Rectal smooth muscle tissue (tissue), 1 donor: ENCODE data around the gene SYTL3.

Experiments
- H3K27ac ChIP-seq: one replicate; pipeline ENCODE4 v1.7.0; 2013; ENCODE audit warnings: low read depth, low read length, inconsistent platforms
- H3K27me3 ChIP-seq: one replicate; pipeline ENCODE4 v1.7.0; 2013; ENCODE audit warnings: low read length; ENCODE audit not compliant: control insufficient read depth, insufficient read depth
- H3K36me3 ChIP-seq: one replicate; pipeline ENCODE4 v1.7.0; 2013; ENCODE audit warnings: low read length; ENCODE audit not compliant: control insufficient read depth, insufficient read depth
- H3K4me1 ChIP-seq: one replicate; pipeline ENCODE4 v1.7.0; 2013; ENCODE audit warnings: low read length; ENCODE audit not compliant: control insufficient read depth, insufficient read depth
- H3K4me3 ChIP-seq: one replicate; pipeline ENCODE4 v1.7.0; 2013; ENCODE audit warnings: low read length
- H3K9ac ChIP-seq: one replicate; pipeline ENCODE4 v1.7.0; 2013; ENCODE audit warnings: low read length

Gene SYTL3

DNA sequence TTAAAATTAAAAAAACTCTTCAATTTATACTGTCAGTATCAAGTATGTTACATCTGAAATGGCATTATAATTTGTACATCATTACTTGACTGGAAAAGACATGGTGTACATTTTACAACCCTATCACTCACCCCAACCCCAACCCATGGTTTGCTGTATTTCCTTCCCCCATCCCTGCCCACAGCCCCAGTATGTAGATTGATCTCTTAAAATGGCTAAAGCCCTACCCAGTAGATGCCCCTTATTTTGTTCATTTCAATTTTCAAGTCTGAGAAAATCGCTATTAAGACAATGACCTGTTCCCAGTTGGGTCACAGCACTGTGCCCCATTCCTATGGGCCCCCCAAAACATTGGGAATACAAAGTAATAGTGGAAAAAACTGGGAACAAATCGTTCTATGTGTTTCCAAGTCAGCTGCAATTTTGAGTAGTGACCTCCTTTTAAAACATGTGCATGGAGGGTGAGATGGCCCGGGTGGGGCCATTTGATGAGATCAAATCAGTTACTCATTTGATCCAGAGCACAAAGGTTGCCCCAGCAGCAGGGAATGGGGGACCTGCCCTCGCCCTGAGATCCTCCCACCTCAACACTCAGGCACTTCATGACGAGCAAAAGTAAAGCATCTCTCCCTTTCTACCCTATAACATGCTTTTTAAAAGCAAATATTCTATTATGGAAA is 156.0 kb downstream of the SYTL3 start:
- no peak overlapping the region for H3K27ac ChIP-seq
- H3K4me3 ChIP-seq: no peak overlapping the region
- H3K9ac ChIP-seq: no peak overlapping the region
- no peaks in the 10 kb centered on the region for H3K27me3 ChIP-seq
- H3K36me3 ChIP-seq: no peaks in the 10 kb centered on the region
- no peaks in the 10 kb centered on the region for H3K4me1 ChIP-seq

GRCh38 chr6:158807515-158808441 is 157.9 kb downstream of the SYTL3 start:
- H3K27ac ChIP-seq: no peak overlapping the region
- H3K4me1 ChIP-seq: no peaks in the 10 kb centered on the region
- H3K27me3 ChIP-seq: no peaks in the 10 kb centered on the region
- no peaks in the 10 kb centered on the region for H3K36me3 ChIP-seq
- H3K9ac ChIP-seq: no peak overlapping the region
- no peak overlapping the region for H3K4me3 ChIP-seq

- Histone ChIP-seq H3K9ac (no peak overlapping the region), H3K36me3 (no peaks in the 10 kb centered on the region), H3K4me3 (no peak overlapping the region), H3K4me1 (no peaks in the 10 kb centered on the region), H3K27ac (no peak overlapping the region), H3K27me3 (no peaks in the 10 kb centered on the region)
These were observed 158.6 kb downstream of the SYTL3 start for GRCh38 chr6:158808442-158808833.

DNA sequence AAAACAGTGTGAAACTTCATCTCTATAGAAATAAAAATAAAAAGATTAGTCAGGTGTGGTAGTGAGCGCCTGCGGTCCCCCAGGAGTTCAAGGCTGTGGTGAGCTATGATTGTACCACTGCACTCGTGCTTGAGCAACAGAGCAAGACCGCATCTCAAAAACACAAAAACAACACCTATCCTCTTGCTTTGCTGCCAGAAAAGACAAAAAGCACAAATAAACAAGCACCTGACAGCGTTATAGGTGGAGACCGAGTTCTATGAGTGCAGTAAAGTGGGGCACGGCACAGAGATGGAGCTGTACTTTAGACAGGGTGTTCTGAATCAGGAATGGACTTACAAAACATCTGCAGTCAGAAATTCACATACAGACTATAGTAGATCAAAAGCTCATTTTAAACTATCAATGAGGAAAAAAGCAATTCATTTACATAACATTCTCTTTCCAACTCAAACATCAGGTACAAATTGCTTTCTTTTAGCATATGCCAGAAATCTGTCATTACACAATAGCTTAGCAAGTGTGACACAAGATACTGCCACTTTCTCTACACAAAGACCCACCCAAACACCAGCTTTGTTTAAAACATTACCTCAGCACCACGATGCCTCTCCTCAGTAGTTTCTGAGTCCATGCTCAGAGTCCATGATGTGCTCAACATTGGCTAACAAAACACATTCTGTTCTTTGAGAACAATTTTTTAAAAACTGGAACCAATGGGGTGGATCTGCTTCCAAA is 159.3 kb downstream of the SYTL3 start:
- H3K27me3 ChIP-seq: no peaks in the 10 kb centered on the region
- H3K27ac ChIP-seq: no peak overlapping the region
- no peak overlapping the region for H3K4me3 ChIP-seq
- no peak overlapping the region for H3K9ac ChIP-seq
- H3K36me3 ChIP-seq: peaks cover 1% of the 10 kb centered on the region
- H3K4me1 ChIP-seq: no peaks in the 10 kb centered on the region

- Histone ChIP-seq H3K4me3 (no peak overlapping the region), H3K4me1 (no peaks in the 10 kb centered on the region), H3K27ac (no peak overlapping the region), H3K27me3 (no peaks in the 10 kb centered on the region), H3K36me3 (peaks cover 3% of the 10 kb centered on the region), H3K9ac (no peak overlapping the region)
These were observed 160.6 kb downstream of the SYTL3 start for GRCh38 chr6:158810155-158811095.

DNA sequence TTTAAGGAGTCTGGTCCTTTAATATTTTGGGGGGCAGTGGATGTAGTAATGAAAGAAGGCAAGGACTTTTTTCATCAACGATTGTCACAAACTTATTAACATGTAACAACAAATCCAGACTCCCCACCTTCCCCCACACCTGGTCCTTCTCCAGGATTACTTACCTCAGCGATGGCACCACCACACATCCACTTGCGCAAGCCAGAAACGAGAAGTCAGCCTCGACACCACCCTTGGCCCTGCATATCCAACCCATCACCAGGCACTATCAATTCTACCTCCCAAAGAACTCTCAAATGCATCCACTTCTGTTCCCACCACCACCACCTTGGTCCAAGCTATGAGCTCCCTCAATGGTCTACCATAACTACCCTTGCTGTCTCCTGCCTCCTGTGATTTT is 162.8 kb downstream of the SYTL3 start:
- Histone ChIP-seq H3K36me3 (peaks cover 3% of the 10 kb centered on the region), H3K9ac (no peak overlapping the region), H3K27ac (no peak overlapping the region), H3K4me1 (no peaks in the 10 kb centered on the region), H3K27me3 (no peaks in the 10 kb centered on the region), H3K4me3 (no peak overlapping the region)

DNA sequence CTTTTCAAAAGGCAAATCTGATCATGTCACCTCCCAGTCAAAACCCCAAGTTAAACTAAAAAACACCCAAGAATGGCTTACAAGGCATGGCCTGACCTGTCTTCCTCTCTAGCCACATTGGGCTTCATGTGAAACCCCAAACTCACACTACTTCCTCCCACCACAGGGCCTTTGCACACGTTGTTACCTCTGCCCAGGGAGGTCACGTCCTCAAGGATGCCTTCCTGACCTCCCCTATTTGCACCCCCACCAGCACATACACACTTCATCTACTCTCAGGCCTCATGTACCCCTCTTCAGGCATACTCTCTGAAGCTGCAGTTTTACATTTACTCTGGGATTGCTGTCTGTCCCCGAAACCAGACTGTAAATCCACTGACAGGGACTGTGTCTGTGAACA is 163.2 kb downstream of the SYTL3 start:
- H3K4me1 ChIP-seq: no peaks in the 10 kb centered on the region
- H3K27ac ChIP-seq: no peak overlapping the region
- H3K9ac ChIP-seq: no peak overlapping the region
- peaks cover 3% of the 10 kb centered on the region for H3K36me3 ChIP-seq
- H3K4me3 ChIP-seq: no peak overlapping the region
- no peaks in the 10 kb centered on the region for H3K27me3 ChIP-seq
